Stimulated activated naive CD8-positive, alpha-beta T cell treated with anti-CD3 and anti-CD28 coated beads, Interleukin-15, amount 100 ng/mL, for 72 hours (primary cell): ENCODE results near the gene RNF40.

Source experiments
- ATAC-seq: fragments of 150-1000 bp; cut with Tn5 transposase; 2 replicates; pipeline ENCODE4 v1.10.0; 2021; ENCODE audit warnings: mild to moderate bottlenecking, moderate library complexity
- DNase-seq, 2 donors: peaks; one replicate each; pipeline ENCODE4 v3.0.0; 2021 to 2022
- H3K27ac Mint-ChIP-seq, 2 donors: one replicate each; pipeline ENCODE4 v1.8.0; 2022; ENCODE audit warnings: mild to moderate bottlenecking in 2 of 2, mixed read lengths in 2 of 2, moderate library complexity in 2 of 2
- H3K27me3 Mint-ChIP-seq: one replicate; pipeline ENCODE4 v1.8.0; 2022; ENCODE audit warnings: mixed read lengths
- H3K4me1 Mint-ChIP-seq: one replicate; pipeline ENCODE4 v1.8.0; 2022; ENCODE audit warnings: mild to moderate bottlenecking, mixed read lengths
- H3K4me3 Mint-ChIP-seq, 2 donors: one replicate each; pipeline ENCODE4 v1.8.0; 2022; ENCODE audit warnings: mild to moderate bottlenecking in 2 of 2, mixed read lengths in 2 of 2, moderate library complexity in 1 of 2
- H3K9me3 Mint-ChIP-seq, 2 donors: one replicate each; pipeline ENCODE4 v1.8.0; 2022; ENCODE audit warnings: mixed read lengths in 2 of 2

The RNF40 gene

GRCh38 chr16:30782486-30783279 lies 20.6 kb downstream of the RNF40 start:
- ATAC-seq (no peak), DNase-seq (no peak)
- Mint-ChIP-seq H3K27me3 (no peaks in the 10 kb centered on the region), H3K4me3 (no peak overlapping the region), H3K9me3 (no peaks in the 10 kb centered on the region), H3K4me1 (peaks cover 37% of the 10 kb centered on the region), H3K27ac (no peak overlapping the region)

- ATAC-seq (no peak), DNase-seq (no peak)
- Mint-ChIP-seq H3K27ac (no peak overlapping the region), H3K27me3 (no peaks in the 10 kb centered on the region), H3K4me3 (no peak overlapping the region), H3K9me3 (no peaks in the 10 kb centered on the region), H3K4me1 (peaks cover 38% of the 10 kb centered on the region)
These were observed 21.4 kb downstream of the RNF40 start for GRCh38 chr16:30783280-30784109.

DNA sequence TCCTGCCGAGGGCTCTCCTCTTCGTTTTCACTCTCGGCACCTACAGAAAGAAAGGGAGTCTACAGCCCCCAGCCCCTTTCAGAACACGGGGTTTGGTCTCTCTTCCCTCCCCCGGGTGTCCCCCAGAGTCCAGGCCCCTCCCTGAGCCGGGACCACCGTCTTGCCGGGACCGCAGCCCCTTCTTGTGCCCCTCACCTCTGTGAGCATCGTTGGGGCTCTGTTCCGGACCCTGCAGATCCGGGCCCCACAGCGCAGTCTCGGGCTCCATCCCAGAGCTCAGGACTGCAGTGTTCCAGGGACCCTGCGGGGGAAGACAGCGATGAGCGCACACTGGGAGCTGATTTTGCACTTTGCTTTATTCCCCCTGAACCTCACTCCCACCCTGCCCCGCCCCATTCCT lies 22.1 kb downstream of the RNF40 start:
- H3K27ac Mint-ChIP-seq: no peak overlapping the region
- DNase-seq (no peak), ATAC-seq (no peak)
- H3K27me3 Mint-ChIP-seq: no peaks in the 10 kb centered on the region
- no peak overlapping the region for H3K4me3 Mint-ChIP-seq
- H3K4me1 Mint-ChIP-seq: peaks cover 30% of the 10 kb centered on the region
- H3K9me3 Mint-ChIP-seq: no peaks in the 10 kb centered on the region

DNA sequence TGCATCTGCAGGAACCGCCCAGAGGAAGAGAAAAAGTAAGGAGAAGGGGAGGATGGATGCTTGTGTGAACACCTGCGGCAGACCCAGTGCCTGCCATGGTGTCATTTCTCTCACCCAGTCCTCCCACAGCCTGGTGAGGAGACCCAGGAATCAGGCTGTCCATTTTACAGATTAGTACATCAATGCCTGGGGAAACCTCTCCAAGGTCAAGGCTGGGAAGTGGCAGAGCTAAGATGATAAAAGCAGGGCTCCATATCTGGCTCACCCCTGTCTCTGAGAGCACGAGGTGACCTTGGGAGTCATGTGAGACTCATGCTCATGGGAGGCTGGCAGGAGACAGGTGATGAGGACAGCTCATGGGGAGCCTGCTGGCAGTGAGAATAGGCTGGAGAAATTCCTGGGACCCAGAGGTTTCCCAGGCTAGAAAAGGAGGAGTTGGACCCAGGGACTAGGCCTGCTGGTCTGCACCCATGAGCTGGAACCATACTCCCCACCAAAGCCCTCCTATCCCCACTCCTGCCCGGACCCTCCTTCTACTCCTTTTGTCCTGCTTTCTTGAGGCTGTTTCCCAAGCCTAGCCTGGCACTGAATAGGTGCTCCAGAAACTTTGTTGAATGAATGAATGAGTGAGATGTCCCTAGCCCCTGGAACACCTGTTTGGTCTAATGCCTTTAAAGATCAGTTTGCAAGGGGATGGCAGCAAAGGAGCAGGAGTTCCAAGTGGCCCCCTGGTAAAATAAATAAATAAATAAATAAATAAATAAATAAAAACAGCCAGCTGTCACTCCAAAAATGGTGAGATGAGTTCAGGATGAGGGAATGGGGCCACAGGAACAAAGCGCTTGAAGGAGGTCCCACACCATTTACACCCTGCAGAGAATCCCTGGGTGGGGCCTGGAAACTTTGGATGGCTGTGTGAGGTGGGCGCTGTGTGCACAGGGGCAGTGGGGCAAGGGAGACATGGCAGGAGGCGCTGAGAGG lies 23.3 kb downstream of the RNF40 start:
- no peaks in the 10 kb centered on the region for H3K27me3 Mint-ChIP-seq
- peak overlapping the region; percentile 95 to 98 for H3K4me3 Mint-ChIP-seq
- peak overlapping the region; percentile 31 to 85 for H3K27ac Mint-ChIP-seq
- no peaks in the 10 kb centered on the region for H3K9me3 Mint-ChIP-seq
- DNase-seq (no peak), ATAC-seq (no peak)
- H3K4me1 Mint-ChIP-seq: peaks cover 30% of the 10 kb centered on the region

DNA sequence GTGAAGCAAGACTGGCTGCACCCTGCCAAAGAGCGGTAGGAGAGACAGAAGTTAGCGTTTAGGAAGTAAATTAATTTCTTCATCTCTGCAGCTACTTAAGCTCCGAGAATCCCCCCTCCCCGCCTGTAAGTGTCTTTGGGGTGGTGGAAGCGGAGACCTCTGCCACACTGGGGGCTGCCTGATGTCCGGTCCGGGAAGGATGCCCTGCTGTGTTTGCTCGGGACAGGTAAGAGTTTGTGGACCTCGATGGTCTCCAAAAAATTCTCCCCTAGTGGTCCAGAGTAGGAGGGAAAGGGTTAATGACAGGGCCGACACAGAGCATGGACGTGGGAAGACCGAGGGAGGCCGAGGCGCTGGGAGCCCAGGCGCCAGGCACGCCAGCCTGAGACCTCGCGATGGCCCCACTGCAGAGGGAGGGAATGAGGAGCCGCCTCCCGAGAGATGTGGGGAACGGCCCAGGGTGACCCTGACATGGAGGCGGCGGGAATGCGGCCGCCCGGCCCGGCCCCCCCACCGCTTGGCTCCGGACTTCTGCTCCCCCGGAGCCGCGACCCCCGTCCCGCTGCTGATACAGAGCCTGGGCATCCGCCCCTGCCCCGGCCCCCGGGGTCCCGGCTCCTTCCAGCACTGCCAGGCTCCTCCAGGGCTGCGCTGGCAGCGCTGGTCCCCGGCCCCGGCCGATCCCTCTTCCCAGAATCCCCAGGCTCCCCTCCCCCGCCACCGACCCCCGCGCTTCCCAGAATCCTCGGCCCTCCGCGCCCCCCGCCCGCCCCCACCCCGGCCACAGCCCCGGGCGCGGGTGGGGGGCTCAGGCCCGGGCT lies 24.2 kb downstream of the RNF40 start:
- DNase-seq: peak in 1 of 2 donors; percentile 26
- Mint-ChIP-seq H3K4me1 (peaks cover 30% of the 10 kb centered on the region), H3K27me3 (no peaks in the 10 kb centered on the region), H3K9me3 (no peaks in the 10 kb centered on the region), H3K27ac (peak overlapping the region in 1 of 2 donors; percentile 31), H3K4me3 (peak overlapping the region; percentile 95 to 98)
- ATAC-seq: peak; percentile 73

- peak within 1 kb of the TSS; percentile 95 to 98 for H3K4me3 Mint-ChIP-seq
- ATAC-seq (peak; percentile 67), DNase-seq (peak; percentile 22 to 33)
- peak within 1 kb of the TSS; percentile 95 to 96 for H3K27ac Mint-ChIP-seq
- H3K27me3 Mint-ChIP-seq: no peaks in the 10 kb centered on the region
- no peaks in the 10 kb centered on the region for H3K9me3 Mint-ChIP-seq
- peaks cover 30% of the 10 kb centered on the region for H3K4me1 Mint-ChIP-seq
These were observed 25.0 kb downstream of the RNF40 start, which contains the start of gene ZNF629 for GRCh38 chr16:30786936-30787612. ZNF629 (minus strand) TSS chr16:30787205; CDS start chr16:30784482, 2,723 bp downstream.

DNA sequence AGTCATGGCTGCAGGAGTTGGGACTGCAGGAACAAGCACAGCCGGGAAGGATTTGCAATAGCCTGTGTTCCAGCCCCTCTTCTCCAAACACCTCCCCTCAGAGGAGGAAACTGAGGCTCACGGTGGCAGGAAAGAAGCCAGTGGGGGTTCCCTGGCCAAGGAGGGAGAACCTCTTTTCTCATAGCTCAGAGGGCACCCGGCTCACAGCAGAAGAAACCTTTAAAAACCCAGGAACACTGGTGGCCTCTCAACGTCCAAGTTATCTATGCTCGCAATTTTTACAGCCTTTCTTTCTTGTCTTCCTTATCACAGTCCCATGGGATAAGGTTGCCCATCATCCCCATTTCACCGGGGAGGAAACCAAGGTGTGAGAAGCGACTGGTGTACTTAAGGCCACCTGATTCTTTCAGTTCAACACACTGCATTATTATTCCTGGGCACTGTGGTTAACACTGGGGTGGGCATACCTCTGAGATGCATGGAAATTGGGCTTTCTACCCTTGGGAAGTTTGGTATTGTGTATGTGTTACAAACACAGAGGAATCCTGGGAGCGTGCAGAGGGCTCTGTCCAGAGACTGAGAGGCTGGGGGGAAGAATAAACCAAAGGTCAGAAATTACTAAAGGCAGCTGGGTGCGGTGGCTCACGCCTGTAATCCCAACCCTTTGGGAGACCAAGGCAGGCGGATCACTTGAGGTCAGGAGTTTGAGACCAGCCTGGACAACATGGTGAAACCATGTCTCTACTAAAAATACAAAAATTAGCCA lies 25.7 kb downstream of the RNF40 start:
- H3K27ac Mint-ChIP-seq: peak overlapping the region in 1 of 2 donors; percentile 95
- H3K27me3 Mint-ChIP-seq: no peaks in the 10 kb centered on the region
- DNase-seq (no peak), ATAC-seq (no peak)
- H3K9me3 Mint-ChIP-seq: no peaks in the 10 kb centered on the region
- H3K4me1 Mint-ChIP-seq: peaks cover 30% of the 10 kb centered on the region
- H3K4me3 Mint-ChIP-seq: peak overlapping the region; percentile 95 to 98

- DNase-seq: no peak
- Mint-ChIP-seq H3K9me3 (no peaks in the 10 kb centered on the region), H3K27me3 (no peaks in the 10 kb centered on the region), H3K4me1 (no peaks in the 10 kb centered on the region), H3K4me3 (no peak overlapping the region), H3K27ac (no peak overlapping the region)
- no peak for ATAC-seq
These were observed 31.5 kb downstream of the RNF40 start for GRCh38 chr16:30793508-30794069.

GRCh38 chr16:30794634-30795033 lies 32.5 kb downstream of the RNF40 start:
- no peaks in the 10 kb centered on the region for H3K4me1 Mint-ChIP-seq
- ATAC-seq: no peak
- DNase-seq: no peak
- H3K4me3 Mint-ChIP-seq: no peak overlapping the region
- H3K9me3 Mint-ChIP-seq: no peaks in the 10 kb centered on the region
- H3K27ac Mint-ChIP-seq: no peak overlapping the region
- no peaks in the 10 kb centered on the region for H3K27me3 Mint-ChIP-seq

DNA sequence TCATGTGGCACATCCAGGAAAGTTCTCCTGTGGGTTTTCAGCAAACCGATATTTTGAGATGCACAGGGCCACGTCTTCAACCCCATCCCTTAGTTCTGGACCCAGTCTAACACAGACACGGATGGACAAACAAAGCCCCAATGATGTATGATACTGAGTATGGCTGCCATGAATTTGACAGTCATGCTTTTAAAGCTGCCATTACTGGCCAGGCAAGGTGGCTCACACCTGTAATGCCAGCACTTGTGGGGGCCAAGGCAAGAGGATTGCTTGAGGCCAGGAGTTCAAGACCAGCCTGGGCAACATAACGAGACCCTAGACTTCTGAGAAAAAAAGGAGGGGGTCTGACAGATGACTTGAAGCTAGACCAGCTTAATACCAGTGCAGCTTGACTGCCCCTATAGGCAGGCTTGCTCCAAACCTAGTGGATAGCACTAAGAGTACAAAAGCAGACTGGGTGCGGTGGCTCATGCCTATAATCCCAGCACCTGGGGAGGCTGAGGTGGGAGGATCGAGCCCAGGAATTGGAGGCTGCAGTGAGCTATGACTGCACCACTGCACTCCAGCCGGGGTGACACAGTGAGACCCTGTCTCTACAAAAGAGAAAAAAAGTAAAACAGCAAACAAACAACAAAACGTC lies 35.7 kb downstream of the RNF40 start:
- ATAC-seq (peak; percentile 59), DNase-seq (no peak)
- no peaks in the 10 kb centered on the region for H3K9me3 Mint-ChIP-seq
- no peaks in the 10 kb centered on the region for H3K27me3 Mint-ChIP-seq
- no peak overlapping the region for H3K27ac Mint-ChIP-seq
- no peak overlapping the region for H3K4me3 Mint-ChIP-seq
- H3K4me1 Mint-ChIP-seq: peaks cover 2% of the 10 kb centered on the region

GRCh38 chr16:30802936-30803335 lies 40.8 kb downstream of the RNF40 start:
- no peak overlapping the region for H3K27ac Mint-ChIP-seq
- H3K4me3 Mint-ChIP-seq: no peak overlapping the region
- no peak for DNase-seq

GRCh38 chr16:30805056-30805369 lies 42.9 kb downstream of the RNF40 start:
- Mint-ChIP-seq H3K4me1 (peaks cover 29% of the 10 kb centered on the region), H3K4me3 (peak overlapping the region; percentile 75 to 79), H3K27me3 (no peaks in the 10 kb centered on the region), H3K27ac (peak overlapping the region; percentile 31 to 90), H3K9me3 (no peaks in the 10 kb centered on the region)
- DNase-seq: no peak
- ATAC-seq: peak; percentile 53

More at GRCh38 chr16:30802936-30803335, 40.8 kb downstream of the RNF40 start:
- no peaks in the 10 kb centered on the region for H3K9me3 Mint-ChIP-seq
- no peaks in the 10 kb centered on the region for H3K27me3 Mint-ChIP-seq
- no peak for ATAC-seq
- H3K4me1 Mint-ChIP-seq: peaks cover 29% of the 10 kb centered on the region
